HG02981 (cell line): ENCODE data around the gene MACROH2A2.
"Not testable (repeated sequence)": the region's sequence is repeated elsewhere in the genome, so short reads cannot be mapped to it uniquely, and the experiment has no call there.

Experiments
- ATAC-seq: cut with Tn5 transposase; IDR thresholded peaks from one replicate; pipeline ENCODE4 v1.9.1; 2021; ENCODE audit warnings: mild to moderate bottlenecking, moderate library complexity; ENCODE audit not compliant: unreplicated experiment

Gene MACROH2A2

DNA sequence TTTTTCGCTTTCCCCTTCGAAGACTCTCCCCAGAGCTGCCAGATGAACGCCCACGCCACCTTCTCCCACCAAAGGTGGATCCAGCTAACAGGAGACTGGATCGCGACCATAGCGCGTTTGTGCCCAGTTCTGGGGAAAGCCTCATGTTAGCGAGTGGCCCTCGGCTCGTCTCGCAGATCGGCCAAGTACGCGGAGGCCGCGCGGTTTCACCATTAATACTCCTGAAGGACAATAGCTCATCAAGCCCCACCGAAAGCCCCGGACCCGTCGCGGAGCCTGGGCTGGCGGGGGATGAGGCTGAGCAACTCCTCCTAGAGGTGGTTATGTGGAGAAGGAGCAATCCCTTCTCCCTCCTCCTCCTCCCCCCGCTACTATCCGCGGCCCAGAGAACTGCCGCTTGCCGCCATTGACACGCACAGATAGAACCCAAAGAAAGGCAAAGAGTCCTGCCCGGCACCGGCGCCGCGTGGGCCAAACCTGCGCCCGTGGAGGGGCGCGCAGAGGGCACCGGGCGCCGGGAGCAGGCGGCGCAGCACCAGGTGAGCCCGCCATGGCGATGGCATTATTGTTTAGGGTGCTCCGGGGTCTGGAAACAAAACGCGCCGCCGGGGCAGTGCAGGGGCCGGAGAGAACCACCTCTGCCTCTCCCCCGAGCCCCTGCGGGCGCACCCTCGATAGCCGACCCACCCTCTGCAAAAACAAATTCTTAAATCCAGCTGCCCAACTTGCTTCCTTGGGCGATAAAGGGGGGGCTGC is at the start of gene MACROH2A2:
Gene MACROH2A2, plus strand, starts transcription at position 385 of the 756 bp plus-strand sequence. CDS start 22,813 bp downstream, outside the sequence.
- ATAC-seq: no peak

DNA sequence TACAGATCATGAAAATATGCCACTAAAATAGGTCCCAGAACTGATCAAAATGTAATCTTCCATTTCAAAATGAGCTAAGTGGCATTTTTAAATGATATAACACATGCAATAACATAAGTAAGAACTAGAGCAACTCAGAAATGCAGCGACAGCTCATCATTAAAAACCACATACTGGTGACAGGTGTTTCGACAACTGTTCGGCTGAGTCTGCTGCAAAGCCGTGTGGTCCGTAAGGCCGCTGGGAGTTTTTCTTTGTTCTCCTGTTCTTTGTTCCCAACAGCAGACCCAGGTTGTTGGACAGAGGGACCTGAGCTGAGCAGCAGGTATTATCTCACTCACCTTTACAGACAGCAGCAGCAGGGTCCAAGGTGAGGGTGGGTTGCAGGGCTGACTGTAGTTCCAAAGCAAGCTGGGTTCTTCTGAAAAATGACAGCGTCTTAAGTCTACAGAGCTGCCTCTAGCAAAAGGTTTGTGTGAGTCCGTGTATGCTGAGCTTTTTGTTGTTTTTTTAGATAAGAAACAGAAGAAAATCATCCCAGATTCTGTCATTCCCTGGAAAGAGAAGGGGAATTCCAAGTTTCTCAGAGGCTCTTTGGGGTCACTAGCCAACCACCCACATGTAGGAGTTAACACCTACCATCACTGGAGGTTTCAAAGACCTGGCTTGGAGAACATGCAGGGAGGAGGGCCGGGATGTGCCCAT is 45.4 kb upstream of the MACROH2A2 start:
- ATAC-seq: no peak

- no peak for ATAC-seq
Observed at GRCh38 chr10:70031215-70031614, 21.4 kb upstream of the MACROH2A2 start.

DNA sequence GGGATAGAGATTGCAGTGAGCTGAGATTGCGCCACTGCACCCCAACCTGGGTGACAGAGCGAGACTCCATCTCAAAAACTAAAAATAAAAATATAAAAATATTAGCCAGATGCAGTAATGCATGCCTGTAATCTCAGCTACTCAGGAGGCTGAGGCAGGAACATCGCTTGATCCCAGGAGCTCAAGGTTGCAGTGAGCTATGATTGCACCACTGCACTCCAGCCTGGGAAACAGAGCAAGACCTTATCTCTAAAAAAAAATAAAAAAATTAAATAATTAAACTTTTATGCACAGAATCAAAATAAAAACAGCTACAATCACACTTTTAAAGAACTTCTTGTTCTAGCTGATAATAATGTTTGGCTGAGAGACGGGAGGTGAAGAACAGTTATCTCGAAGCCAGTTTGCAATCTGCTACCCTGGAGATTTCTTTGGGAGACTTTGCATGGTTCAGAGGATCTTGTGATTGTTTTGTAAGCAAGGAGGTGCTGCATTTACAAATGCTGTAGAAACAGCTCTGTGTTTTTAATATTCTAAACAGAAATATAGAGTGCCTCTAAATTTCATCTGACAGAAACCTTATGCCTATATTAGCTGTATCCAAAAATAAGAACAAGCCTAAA is 19.9 kb upstream of the MACROH2A2 start:
- no peak for ATAC-seq

DNA sequence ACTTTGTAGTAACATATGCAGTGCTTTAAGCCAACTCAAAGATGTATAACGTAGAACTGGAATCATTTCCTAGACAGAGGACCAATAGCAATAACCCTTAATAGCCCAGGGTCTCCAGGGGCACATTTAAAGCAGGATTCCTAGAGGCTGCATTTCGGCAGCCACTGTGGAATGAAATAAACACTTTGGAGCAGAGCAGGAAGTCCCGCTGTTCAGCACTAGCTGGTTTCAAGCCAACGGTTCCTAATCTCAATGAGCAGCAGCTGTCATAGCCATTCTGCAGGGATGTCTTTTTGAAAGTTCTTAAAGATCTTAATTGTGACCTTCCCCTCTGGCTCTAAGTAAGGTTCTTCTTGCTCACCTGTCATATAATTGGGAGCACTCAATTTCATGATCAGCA is 18.4 kb upstream of the MACROH2A2 start:
- no peak for ATAC-seq

DNA sequence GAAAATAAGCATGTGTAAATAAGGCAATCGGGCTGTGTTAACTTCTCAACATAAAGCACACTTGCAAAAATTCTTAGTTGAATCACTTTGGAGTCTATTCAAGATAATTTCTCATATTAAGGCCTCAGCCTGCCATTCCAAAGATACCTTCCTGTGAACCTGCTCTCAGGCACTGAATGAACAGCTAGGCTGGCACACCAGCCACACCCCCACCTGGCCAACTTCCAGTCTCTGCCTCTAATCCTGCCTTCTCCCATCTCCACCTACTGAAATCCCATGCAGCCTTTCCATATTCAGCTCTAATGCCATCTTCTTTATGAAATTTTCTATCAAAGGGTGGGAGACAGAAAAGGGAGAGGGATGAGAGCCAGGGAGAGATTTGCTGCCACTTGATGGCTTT is 17.1 kb upstream of the MACROH2A2 start:
- no peak for ATAC-seq

GRCh38 chr10:70038923-70039322 is 13.7 kb upstream of the MACROH2A2 start:
- no peak for ATAC-seq

DNA sequence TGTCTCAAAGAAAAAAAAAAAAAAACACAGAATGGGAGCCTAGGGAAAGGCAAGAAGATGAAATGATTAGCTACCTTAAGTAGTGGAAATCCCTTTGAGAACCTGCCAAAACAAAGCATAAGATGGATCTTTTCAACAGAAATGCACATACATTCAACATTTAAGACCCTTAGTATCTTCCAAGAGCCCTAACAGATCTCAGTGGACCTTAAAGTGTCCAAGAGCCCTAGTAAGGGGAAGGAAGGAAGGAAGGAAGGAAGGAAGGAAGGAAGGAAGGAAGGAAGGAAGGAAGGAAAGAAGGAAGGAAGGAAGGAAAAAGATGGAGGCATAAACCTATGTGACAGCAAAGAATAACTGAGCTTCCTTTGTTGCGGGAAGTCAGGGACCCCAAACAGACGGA is 11.6 kb upstream of the MACROH2A2 start:
- ATAC-seq: no peak

DNA sequence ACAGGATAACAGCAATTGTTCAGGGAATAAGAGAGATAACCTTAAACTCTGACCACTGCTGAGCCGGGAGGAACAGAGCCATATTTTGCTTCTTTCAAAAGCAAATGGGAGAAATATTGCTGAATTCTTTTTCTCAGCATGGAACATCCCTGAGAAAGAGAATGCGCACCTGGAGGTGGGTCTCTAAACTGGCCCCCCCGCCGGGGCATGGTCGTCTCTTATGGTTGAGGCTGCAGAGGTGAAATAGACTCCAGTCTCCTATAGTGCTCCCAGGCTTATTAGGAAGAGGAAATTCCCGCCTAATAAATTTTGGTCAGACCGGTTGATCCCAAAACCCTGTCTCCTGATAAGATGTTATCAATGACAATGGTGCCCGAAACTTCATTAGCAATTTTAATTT is 10.9 kb upstream of the MACROH2A2 start:
- ATAC-seq: not testable (repeated sequence)

GRCh38 chr10:70047066-70047465 is 5.6 kb upstream of the MACROH2A2 start:
- ATAC-seq: not testable (repeated sequence)

DNA sequence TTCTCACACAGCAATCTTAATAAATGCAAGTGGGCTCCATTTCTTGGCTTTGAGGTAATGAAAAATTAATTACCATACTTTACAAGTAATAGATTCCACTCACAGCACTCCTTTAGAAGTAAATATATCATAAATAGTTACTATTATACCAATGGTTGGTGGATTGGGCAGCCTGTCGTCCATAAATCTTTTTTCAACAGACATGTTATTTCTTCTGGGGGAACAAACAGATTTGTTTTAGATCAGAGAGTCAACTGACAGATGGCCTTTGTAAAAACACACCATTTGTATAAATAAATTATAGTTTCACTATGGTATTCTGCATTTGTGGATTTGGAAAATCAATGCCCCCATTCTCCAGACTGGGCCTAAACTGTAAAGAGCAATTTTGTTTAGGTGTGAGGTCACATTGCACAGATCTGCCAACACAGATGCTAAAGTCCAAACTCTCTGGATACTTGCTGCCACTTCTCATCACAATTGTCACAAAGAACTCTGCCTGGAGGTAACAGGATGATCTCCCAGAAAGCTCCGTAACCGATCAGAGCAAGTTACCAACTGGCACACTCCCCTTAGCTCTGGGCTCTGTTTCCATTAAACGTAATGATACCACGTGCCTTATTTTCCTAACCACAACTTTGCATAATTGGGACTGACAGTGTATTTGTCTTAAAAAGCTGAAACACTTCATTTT is 4.5 kb upstream of the MACROH2A2 start:
- ATAC-seq: no peak

DNA sequence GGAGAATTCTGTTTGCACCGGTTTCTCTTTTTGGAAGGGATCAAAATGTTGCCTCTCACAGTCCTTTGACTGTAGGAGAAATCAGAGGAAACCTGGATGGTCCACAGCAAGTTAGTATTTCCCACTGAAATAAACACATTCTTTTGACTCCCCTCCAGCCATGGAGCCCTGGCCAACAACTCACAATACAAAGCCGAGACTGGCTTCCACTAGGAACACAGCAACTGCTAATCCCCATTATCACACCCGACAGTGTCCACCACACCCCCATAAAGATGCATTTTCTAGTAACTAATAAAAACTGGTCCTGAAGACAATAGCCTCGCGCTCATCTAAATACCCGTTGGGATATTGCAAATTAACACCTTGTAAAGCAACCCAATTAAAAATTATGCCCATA is 798 bp upstream of the MACROH2A2 start:
- ATAC-seq: no peak

DNA sequence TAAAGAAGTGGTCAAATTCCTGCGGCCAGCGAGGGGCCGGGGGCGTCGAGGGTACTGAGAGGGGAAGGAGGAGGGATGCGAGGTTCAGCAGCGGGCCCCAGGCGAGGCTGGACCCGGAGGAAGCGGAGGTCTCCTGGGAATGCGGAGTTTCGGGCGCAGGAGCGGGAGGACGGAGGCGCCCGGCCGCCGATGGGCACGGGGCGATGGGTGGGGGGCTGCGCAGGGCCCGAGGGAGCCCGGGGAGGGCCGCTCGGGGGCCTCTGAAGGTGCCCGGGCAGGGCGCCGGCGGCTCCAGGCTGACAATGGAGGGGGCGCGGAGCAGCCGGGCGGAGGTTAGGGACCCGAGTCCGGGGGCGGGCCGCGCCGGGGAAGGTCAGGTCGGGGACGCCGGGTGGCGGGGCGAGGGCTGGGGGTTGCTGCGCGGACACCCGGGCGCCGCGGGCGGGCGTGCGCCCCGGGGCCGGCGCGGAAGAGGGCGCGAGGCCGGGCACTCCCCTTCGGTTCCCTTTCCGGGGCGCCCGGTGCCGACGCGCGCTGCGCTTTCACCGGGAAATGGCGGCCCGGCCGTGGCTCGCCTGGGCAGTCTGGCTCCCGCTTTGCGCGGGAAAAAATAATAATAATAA is 683 bp downstream of the MACROH2A2 start:
- ATAC-seq: no peak

DNA sequence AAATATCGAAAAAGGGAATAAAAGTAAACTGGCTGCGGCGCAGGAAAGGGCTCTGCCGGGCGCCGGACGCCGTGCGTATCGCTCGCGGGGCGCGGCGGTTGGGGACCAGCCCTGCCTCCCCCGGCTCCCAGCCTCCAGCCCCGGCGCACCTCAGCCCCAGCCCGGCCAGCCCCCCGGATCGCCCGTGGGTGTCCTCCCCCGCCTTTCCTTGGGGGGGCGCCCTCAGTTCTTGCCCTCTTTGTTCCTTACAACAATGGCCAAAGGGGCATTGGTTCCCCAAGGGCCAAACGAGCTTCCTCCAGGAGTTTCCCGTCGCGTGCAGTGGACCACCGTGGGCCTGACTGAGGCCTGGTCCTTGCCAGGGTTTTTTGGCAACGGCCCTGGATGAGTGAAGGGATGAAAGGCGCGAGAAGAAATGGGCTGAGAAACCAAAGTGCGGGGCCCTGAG is 1.2 kb downstream of the MACROH2A2 start:
- ATAC-seq: no peak

DNA sequence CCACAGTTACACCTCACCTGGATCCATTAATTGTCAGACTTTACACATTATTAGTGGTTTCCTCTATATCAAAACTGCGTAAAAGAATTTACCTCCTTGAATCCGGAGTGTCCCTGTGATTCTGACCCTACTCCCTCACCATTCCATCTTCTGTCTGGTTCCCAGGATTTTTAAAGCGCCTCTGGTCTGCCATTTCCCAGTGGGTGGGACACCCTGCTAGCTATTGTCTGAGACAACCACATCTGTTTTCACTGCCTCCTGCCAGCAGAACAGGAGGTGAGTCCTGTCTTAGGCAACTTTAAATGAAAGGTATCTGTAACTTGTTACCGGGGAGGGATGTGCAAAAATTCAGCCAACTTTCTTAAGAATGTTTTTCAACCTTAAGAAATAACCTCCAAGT is 2.3 kb downstream of the MACROH2A2 start:
- no peak for ATAC-seq

- ATAC-seq: no peak
Observed at GRCh38 chr10:70055550-70055949, 2.9 kb downstream of the MACROH2A2 start.

- ATAC-seq: no peak
Observed at GRCh38 chr10:70057306-70057705, 4.7 kb downstream of the MACROH2A2 start.

DNA sequence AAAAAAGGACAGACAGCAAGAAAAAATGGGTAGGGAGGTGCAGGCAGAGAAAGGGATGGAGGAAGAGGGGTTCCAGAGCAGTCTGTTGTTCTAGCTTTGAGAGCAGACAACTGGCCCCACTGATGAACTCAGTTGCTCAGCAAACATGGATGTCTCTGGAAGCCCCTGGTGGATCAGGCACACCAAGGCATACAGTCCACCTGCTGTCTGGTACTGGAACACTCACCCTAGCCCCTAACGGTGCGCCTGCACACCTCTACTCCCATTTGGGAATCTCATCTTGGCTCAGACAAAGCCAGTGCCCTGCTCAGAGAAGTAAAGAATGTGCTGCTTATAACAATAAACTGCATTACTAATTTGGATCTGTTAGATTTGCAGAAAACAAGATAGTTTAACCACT is 7.7 kb downstream of the MACROH2A2 start:
- ATAC-seq: no peak

- no peak for ATAC-seq
Observed at GRCh38 chr10:70063418-70064098, 10.9 kb downstream of the MACROH2A2 start.

GRCh38 chr10:70064486-70064885 is 11.8 kb downstream of the MACROH2A2 start:
- no peak for ATAC-seq
